Activated T-cell treated with anti-CD3 and anti-CD28 coated beads, Interleukin-2, amount 50 U/mL, for 1 hour (primary cell): ENCODE data around the gene MGAT4D.
"Not testable (repeated sequence)": the region's sequence is repeated elsewhere in the genome, so short reads cannot be mapped to it uniquely, and the experiment has no call there.

Experiments used
- DNase-seq: peaks from one replicate; pipeline ENCODE4 v3.0.0-alpha.2; 2020

MGAT4D gene

DNA sequence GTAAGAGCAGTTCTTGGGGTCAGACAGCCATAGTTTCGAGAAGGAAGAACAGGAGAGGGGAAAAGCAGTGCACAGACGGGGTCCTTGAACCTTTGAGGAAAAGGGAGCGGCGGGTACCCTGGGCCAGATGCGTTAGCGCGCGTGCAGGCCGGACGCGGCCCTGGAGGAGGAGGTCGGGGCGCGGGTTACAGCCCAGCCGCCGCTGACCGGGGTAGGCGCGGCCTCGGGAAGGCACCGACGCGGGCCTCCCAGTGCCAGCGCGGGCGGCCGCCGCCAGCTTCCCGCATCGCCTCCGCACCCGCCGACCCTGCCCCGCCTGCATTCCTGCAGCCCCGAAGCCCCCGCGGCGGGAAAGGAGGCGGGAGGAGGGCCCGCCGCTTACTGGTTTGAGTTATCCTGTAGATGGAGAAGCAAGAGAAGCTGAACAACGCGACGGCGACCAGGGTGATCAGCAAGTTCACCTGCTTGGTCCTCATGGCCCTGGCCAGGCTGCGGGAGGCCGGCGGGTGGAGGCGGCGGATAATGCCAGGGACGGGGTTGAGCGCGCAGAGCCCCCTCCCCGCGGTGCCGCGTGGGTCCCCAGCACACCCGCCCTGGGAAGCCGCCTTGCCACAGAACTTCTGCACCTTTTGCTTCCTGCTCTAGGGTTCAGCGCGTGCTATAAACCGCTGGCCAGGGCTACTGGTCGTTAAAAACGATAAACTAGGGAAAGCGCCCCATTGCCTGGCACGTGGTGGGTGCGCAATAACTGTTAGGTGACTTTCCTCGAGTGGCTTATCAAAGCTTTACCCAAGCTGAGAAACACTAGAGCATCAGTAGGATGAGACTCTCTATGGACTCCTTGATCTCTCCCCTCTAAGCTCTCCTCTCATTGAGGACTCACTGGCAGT is at the start of gene MGAT4D:
MGAT4D (minus strand) TSS at position 547 of the 890 bp plus-strand sequence; CDS start at position 476, 71 bp downstream.
- DNase-seq, result no peak

GRCh38 chr4:140533951-140534480 is 35.9 kb upstream of the MGAT4D start:
- no peak for DNase-seq

DNA sequence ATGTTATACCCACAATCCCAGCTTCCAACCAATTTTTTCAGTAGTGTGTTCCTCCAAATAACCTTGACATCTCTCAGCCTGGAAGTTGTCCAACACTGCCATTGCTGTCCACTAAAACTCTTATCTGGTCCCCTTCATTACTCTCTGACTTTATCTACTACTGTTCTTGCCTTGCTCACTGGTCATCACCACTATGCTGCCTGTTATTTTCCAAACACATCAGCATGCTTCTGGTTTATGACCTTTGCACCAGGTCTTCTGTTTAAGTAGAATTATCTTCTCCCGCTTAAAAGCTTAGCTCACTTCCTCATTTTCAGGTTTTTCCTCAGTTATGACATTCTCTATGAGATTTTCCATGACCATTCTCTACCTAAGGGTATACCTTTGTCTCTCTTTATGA is 31.3 kb upstream of the MGAT4D start:
- DNase-seq, result no peak

DNA sequence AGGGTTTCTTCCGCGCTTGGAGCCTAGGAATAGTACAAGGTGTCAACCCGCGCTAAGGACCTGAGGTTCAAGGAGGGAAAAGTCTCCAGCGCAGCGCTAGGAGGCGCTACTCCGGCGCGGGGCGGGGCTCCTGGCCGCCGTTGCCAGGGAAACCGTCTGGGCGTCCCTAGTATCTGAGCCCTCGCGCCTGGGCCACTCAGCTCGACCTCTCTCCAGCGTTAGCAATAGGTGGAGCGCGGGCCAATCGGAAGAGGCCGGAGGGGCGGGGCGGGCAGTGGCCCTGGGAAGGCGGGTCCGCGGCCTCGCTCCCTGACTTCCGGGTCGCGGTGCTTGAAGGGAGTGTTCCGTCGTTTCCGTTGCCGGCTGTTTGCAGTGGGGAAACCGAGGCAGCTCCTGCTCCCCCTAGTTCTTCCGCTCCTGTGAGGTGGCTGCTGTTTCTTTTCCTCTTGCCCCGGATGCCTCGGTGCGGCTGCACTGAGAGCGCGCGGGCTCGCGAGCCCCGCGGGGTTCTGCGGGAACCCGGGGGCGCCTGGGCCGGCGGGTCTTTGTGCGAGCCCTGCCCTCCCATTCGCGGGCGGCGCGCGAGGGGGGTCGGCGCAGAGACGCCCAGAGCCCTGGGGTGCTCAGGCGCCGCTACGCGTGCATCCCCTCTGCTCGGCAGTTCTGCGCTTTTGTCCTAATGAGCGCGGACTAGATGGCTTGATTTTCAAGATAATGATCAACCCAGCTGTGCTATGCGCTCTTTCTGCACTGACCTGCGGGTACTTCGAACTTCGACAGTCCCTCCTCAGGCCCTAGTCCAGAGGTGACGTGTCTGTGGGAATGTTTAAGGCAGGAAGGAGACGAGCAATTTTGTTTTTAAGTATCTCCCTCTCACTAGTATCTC is 26.0 kb upstream of the MGAT4D start, which contains the start of gene ELMOD2:
ELMOD2 (plus strand) TSS at position 312 of the 886 bp plus-strand sequence. CDS start 1,261 bp downstream, outside the sequence.
- peak; percentile 96 for DNase-seq

- no peak for DNase-seq
Measured at GRCh38 chr4:140523370-140523856, 25.3 kb upstream of the MGAT4D start.

GRCh38 chr4:140515423-140515822 is 17.3 kb upstream of the MGAT4D start:
- DNase-seq, result no peak

- not testable (repeated sequence) for DNase-seq
Measured at GRCh38 chr4:140513765-140514164, 15.7 kb upstream of the MGAT4D start.

GRCh38 chr4:140504261-140504660 is 6.2 kb upstream of the MGAT4D start:
- no peak for DNase-seq

DNA sequence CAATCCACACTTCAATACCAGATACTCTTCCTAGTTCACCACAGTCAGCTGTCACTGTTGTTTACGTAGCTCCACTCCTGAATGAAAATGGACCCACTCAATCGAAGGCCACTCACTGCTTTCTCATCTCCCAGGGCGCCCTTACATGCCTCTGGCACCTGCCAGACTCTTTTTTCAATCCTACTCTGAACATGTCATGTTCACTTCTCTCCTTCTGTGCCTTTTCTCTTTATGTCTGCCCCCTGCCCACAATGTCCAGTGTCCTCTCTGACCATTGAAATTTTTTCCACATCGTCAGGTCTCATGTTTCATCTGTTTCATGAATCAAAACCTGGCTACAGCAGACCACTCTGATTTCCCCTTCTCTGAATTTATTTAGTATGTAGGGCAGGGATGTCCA is 1.3 kb upstream of the MGAT4D start:
- no peak for DNase-seq

GRCh38 chr4:140497405-140497746 is 717 bp downstream of the MGAT4D start:
- no peak for DNase-seq

- no peak for DNase-seq
Measured at GRCh38 chr4:140485939-140486338, 12.2 kb downstream of the MGAT4D start.

- DNase-seq, result no peak
Measured at GRCh38 chr4:140483445-140483844, 14.6 kb downstream of the MGAT4D start.

DNA sequence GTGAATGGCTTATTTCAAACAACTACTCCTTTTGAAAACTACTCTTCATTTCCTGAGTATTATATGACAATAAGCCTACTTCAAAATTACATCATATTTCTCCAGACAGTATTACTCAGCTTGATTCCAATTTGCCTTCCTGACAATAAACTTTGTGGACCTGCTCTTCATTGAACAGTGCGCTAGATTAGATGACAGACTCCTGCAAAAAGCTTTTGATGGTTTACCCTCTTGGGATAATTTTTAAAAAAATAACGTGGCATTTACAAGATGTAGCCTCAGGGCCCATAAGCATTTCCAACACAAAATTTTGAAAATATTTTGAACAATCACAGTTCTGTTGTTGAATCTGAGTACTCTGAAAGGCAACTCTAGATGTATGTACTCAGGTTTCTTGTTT is 25.9 kb downstream of the MGAT4D start:
- DNase-seq, result no peak

GRCh38 chr4:140469791-140470733 is 28.0 kb downstream of the MGAT4D start:
- no peak for DNase-seq

DNA sequence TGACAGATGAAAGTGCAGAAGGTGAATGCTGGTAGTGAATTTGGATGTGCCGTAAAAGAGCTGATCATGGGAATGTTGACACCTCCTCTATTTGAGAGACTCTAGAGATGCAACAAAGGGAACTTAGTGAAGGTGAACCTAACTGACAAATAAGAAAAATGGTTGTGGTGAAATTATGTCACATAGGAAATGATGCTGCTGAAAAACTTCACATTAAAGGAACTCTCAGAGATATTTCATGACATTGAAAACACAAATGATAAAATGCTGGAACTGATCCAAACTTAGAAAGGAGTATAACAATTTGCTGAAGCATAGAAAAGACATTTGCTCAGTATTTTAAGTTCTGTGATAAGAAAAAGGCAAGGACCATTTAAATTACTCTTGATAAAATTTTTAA is 31.9 kb downstream of the MGAT4D start:
- DNase-seq, result no peak

DNA sequence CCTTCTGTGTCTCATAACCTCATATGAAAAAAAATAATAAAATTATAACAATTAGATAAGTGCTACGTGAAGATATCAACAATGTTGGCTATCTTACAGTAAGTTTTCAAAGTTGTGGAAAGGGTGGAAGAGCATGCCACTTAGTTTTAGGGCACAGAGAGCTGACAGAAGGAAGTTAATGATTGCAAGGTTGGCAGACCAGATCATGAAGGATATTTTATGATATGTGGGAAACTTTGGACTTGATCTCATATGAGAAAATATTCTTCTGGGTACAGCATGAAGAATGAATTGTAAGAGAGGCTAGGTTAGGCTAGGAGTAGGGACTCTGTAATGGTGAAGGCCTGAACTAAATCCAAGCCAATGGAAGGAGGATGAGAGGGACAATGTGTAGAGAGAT is 34.5 kb downstream of the MGAT4D start:
- no peak for DNase-seq

DNA sequence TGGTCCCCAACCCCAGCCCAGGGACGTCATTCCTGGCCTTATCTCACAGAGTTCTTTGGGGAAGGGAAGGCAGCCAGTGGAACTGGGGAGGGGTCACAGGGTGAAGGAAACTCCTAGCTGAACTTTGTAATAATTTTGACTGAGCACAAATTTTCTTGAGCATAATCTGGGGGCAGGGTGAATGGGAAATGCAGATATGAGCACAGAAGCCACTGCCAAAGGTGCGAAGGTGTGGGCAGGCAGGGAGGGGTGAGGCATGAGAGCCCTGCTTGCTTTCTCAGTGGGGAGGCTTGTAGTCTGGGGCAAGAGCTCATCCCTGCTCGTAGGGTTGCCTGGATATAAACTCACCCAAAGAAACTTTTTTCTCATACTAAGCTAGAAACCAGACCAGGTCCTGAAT is 34.9 kb downstream of the MGAT4D start:
- no peak for DNase-seq

DNA sequence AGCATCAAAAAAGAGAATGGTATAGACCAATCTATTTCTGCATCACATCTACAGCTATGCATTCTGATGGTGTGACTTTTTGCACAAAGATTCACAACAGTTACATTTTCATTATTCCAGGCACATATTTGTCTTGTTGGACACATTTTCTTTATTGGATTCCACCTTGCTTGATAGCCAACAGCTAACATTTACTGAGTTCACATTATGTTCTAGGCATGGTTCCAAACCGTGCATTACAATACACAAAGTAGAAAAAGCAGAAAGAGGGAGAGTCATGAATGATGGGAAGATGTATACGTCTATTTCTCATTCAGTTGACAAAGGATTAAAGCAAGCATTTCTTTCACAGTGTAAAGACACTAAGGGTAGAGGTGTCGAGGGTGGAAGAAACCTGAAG is 47.7 kb downstream of the MGAT4D start:
- DNase-seq, result no peak

GRCh38 chr4:140448830-140449229 is 49.3 kb downstream of the MGAT4D start:
- DNase-seq, result no peak

- no peak for DNase-seq
Measured at GRCh38 chr4:140448162-140448561, 49.9 kb downstream of the MGAT4D start.

DNA sequence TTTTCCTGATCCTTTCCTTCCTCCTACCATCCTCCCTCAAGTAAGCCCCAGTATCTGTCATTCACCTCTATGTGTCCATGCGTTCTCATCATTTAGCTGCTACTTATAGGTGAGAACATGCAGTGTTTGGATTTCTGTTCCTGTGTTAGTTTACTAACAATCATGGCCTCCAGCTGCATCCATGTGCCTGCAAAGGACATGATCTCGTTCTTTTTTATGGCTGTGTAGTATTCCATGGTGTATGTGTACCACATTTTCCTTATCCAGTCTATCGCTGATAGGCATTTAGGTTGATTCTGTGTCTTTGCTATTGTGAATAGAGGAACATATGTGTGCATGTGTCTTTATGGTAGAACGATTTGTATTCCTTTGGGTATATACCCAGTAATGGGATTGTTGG is 53.7 kb downstream of the MGAT4D start:
- not testable (repeated sequence) for DNase-seq

DNA sequence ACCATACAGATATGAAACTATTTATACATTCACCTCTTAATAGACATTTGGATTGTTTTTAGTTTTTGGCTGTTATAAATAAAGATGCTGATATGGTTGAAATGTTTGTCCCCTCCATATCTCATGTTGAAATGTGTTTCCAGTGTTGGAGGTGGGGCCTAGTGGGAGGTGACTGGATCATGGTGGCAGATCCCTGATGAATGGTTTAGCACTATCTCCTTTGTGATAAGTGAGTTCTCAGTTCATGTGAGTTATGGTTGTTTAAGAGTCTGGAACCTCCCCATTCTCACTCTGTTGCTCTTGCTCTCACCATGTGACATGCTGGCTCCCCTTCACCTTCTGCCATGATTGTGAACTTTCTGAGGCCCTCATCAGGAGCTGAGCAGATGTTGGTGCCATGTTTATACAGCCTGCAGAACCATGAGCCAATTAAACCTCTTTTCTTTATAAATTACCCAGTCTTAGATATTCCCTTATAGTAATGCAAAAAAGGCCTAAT is 58.4 kb downstream of the MGAT4D start:
- no peak for DNase-seq
